Suppressor macrophage treated with lipopolysaccharide for 4 hours (primary cell): ENCODE measurements around the gene LPCAT1.
A peak's percentile ranks its signal among the peaks of the same experiment; 100 is the strongest.
"Not testable (repeated sequence)": the region's sequence is repeated elsewhere in the genome, so short reads cannot be mapped to it uniquely, and the experiment has no call there.

Experiments used
- DNase-seq: peaks from one replicate; pipeline ENCODE4 v3.0.0-alpha.2; 2020

LPCAT1 gene

DNA sequence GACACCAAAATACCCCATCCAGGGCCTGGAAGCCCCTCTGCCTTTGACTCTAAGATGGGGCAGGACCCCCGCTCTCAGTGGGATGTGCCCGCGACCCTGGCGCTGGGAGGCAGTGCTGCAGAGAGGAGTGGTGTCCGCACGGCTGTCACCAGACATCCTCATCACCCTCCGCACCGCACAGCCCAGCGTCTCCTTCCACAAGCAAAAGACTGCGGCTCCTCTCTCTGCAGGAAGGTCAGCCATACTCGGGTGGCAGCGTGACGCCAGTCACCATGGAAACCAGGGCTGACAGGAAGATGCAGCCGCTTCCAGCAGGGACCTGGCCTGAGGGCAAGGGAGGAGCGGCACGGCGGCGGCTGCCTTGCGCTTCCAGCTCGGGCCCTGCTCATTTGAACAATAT is 61.4 kb downstream of the LPCAT1 start:
- DNase-seq: no peak

DNA sequence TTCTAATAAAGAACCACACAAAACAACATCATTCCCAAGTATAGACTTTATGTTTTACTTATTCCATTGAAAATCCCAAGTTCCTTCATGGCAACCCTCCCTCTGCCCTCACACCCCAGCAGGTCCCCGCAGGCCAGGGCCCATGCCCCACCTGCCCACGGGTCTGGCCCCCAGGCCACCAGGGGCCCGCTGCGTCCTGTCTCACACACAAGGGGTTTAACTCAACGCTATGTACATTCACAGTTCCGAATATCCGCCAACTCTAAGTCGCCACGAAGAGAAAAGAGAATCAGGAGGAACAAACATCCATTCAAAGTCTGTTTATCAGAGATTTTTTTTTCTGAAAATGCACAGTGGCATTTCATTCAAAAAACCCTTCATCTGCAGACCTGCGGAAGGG is 62.4 kb downstream of the LPCAT1 start:
- no peak for DNase-seq

DNA sequence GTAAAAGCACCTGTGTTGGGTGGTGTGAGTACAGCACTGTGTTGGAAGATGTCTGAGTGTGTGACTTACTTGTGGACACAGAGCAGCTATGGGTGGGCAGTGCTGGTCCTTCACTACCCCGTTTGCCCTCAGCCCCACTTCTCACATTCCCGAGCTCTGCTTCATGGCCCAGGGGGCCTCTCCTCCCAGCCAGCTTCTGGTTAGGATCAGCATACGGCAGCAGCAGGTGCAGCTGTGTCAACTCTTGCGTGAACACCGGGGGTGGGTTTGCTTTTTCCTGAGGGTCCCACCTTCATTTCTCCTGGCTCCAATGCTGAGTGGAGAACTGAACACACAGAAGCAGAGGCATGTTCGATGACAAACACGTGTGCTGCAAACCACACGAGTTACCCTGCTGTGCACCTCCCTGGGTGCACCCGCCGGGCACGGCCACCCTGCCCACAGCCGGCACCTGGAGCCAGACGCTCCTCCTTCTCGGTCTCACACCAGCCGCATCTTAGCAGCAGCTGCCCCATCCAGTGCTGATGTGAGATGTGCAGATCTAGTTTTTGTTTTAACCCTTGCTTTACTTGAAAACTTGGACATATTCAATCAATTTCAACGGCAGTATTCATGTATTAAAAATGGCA is 63.6 kb downstream of the LPCAT1 start:
- no peak for DNase-seq

DNA sequence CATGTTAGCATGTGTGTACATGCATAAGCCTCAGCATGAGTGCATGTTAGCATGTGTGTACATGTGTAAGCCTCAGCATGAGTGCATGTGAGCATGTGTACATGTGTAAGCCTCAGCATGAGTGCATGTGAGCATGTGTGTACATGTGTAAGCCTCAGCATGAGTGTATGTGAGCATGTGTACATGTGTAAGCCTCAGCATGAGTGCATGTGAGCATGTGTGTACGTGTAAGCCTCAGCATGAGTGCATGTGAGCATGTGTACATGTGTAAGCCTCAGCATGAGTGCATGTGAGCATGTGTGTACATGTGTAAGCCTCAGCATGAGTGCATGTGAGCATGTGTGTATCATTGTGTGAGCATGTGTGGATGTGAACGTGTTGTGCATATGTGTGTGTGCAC is 64.3 kb downstream of the LPCAT1 start:
- DNase-seq: not testable (repeated sequence)

DNA sequence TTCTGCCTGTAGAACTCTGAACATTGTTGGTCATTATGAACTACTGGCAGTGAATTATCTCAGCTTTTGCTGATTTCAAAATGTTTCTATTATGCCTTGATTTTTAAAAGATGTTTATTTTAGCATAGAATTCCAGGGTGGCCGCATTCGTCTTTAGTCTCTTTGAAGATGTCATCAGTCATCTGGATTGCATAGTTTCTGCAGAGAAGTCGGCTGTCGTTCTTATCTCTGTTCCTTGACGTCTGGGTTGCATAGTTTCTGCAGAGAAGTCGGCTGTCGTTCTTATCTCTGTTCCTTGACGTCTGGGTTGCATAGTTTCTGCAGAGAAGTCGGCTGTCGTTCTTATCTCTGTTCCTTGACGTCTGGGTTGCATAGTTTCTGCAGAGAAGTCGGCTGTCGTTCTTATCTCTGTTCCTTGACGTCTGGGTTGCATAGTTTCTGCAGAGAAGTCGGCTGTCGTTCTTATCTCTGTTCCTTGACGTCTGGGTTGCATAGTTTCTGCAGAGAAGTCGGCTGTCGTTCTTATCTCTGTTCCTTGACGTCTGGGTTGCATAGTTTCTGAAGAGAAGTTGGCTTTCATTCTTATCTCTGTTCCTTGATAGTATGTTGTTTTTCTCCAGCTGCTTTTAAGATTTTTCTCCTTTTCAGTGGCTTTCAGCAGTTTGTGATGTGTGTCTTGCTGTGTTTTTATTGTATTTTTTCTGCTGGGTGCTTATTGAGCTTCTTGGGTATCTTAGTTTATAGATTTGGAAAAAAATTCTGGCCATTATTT is 67.5 kb downstream of the LPCAT1 start:
- not testable (repeated sequence) for DNase-seq

DNA sequence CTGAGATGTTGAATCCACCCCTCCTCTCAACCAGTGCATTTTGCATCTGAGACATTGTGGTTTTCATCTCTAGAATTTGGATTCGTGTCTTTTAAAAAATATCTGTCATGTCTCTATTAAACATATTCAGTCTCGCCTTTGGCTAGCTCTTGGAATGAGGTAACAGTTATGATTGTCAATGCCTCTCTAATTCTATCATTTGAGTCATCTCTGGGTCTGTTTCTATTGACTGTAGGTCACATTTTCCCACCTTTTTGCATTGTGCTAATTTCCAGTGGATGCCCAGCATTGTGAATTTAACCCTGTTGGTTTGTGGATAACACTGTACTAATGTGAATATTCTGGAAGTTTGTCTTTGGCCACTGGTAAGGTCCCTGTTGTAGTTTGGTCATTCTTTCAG is 70.1 kb downstream of the LPCAT1 start:
- no peak for DNase-seq

DNA sequence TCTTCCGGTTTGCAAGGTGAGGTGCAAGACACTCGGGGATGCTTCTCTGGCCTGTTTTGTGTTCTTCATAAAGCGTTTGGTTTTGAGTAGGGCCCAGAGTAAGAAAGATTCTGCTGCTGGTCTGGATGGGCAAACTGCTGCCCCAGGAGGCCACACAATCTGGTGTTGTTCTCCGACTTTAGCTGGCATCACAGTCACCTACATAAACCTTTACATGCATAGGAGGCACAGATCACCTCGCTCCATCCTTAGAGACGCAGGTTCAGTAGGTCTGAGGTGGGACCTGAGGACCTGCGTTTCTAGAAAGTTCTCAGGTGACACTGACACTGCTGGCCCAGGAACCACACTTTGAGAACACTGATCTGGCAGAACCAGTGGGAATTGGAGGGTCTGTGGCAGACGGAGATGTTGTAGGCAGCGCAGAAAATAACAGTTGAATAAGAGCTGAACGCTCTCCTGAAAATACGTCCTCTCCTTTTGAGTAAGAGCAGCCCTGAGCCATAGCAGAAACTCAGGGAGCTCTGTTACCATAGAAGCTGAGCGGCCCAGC is 74.6 kb downstream of the LPCAT1 start:
- DNase-seq: no peak

DNA sequence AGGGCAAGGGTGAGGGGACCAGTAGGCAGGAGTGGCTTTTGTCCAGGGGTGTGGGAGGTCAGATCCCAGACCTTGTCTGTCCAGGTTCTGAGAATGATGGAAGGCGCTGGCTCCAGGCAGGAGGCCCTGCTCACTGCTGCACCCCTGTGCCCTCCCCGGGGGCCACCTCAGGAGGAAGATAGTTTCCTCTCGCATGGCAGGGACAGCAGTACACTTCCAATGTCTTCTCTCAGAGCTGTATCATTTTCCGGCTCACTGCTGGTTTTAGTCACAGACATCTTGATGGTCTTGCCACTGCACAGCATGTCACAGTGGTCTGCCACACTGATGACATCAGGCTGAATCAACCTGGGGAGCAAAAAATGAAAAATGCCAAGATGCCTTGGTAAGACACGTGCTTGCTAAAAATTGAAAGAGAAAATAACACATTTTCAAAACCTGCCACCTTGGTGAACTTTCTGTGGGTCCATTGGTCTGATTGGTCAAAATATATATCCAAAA is 75.2 kb downstream of the LPCAT1 start:
- DNase-seq: no peak

DNA sequence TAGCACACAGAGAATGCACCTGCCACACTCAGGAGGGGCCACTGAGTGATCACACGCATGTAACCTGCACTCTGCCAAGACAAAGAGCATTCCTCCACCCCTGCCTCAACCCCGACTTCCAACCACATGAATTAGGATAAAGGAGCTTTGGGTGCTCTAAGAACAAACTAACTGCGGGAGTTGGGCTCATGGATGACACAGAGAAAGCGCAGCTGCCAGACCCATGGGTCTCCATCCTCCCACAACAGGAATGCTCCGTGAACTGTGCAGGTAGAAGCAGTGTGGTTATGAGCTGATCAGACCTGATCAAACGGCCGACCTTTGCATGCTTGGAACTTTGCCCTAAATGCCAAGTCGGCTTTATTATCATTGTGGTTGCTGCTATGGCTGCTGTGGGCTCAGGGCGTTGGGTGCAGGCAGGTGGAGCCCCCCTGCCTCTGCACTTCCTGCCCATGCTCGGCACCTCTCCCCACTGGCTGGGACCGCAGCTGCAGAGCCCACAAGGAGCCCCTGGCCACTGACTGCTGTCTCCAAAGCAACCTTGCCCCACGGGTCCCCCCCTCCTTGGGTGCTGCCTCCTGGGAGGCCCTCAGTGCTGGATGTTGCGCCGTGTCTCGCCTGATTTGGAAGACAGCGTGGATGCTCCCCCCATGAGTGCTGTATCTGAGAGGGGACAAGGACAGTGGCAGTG is 75.9 kb downstream of the LPCAT1 start:
- no peak for DNase-seq

DNA sequence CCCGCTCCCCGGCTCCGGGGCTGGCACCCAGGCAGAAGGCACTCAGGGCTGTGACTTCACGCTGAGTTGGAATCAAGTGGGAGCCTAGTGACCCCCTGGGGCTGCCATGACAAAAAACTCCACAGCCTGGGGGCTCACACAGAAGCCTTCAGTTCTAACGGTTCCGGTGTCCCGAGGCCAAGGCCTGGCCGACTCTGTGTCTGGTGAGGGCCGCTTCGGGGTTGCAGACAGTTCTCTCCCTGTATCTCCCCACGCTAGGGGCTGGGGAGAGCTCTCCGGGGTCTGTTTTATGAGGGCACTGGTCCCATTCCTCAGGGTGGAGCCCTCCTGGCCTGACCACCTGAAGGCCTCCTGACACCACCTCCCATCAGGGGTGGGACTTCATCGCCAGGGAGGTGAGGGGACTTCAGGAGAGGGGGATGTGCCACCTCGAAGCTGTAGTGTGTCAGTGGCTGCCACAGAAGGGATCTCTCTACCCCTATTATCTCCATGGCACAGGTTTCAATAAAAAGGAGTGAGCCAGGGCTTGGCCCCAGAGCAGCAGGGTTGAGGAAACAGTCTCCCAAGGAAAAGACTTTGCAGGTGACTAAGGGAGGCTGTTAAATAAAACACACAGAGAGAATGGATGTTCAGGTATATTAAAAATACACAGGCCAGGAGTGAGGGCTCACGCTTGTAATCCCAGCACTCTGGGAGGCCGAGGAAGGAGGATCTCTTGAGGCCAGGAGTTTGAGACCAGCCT is 77.0 kb downstream of the LPCAT1 start:
- no peak for DNase-seq

DNA sequence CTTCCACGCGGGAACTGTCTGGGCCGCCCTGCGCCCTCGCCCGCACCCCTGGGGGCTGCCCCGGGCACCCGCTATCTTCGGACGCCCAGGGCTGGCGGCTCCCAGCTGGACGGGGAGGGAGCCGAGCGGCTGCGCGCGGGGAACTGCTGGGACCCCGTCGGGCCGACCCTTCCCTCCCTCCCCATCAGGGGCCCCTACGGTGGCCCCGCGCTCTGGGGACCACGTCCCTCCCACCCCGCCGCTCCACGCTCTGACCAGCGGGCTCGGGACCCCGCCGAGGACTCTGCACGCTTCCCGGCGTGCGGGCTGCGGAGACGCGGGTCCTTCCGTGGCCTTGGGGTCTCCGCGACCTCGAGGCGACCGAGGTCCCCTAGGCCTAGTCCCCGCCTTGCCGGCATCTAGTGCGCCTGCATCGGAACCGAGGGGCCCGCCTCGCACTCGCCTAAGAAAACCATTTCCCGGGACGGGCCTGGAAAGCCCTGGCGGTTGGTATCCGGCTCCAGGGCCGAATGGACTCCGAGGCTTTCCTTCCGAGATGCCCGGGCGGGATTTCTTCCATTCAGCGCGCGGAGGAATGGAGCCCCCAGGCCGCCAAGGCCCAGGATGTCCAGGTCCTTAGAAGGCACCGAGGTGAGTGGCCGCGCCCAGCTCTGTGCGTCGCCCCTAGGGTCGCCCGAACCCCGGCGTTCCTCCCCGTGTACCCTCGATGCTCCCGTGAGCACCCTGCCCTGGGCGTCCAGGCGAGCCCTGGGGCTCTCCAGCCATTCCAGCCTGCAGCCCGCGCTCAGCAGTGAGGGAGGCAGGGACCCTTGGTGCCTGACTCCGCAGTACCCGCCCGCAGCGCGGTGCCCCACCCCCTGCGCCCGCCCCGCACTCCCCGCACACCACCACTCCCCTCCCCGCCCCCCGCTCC is 77.8 kb downstream of the LPCAT1 start:
- DNase-seq: no peak

DNA sequence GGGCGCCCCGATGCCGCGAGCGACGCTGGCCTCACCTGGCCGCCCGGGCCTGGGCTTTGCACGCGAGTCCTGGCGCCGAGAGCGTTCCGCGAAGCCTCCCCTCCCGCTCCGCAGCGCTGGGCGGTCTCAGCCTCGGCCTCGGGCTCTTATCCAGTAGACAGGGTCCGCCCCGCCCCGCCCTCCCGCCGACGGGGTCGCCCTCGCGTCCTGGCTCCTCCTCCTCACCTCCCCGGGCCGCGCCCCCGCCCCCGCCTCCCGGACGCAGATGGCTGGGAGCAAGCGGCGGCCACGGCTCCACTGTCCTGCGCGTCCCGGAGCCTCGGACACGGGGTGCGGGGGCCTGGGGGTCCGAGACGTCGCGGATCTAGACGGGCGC is 78.5 kb downstream of the LPCAT1 start, which contains the start of gene SLC6A3:
Gene SLC6A3 (minus strand): TSS at position 128 of the 376 bp plus-strand sequence. CDS start 2,243 bp downstream, outside the sequence.
- DNase-seq: peak; percentile 5

DNA sequence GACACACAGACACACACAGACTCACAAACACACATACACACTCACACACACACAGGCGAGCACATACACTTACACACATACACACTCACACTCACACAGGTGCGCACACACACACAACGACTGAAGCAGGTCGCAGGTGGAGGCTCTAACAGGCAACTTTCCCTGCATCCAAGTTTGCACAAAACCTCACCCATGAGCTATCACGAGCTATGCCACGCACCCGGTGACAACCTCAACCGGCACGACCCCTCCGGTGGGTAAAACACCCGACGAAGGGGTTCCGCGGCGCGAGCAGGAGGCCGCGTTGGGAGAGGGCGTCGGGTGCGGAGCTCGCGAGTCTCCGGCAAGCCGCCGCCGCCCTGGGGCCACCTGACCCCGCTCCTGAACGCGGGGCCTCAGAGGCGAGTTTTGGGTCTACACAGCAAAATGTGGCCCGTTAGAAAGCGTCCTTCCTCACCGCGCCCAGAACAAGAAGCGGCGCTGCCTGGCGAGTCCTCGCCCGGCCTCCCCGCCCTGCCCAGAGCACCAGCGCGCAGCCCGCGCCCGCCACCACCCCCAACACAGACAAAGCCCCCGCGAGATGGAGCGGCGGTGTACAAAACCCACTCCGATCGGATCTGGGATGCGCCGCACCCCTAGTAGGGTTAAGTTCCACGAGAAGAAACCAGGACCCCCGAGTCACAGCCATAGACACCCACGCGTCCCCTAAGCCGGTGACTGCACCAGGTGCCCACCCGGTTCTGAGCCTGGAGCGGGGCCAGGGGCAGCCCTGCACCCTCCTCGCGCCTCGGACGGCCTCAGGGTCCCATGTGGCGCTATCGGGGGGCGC is 79.2 kb downstream of the LPCAT1 start:
- DNase-seq: no peak

DNA sequence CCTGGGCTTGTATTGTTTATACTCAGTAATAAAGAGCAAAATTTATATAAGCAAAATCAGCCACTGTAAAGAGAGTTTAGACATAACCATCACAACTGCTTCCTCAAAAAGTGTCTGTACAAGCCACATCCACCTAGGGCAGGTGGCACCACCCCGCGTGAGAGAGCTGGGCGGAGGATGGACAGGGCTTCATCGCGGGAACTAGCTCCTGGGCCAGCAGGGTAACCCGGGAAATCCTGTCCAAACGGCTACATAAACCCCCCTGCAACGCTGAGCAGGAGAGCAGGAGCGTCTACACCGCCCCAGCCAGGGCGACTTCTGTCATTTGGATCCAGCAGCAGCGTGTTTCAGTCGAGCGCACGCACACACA is 79.8 kb downstream of the LPCAT1 start:
- DNase-seq: no peak

DNA sequence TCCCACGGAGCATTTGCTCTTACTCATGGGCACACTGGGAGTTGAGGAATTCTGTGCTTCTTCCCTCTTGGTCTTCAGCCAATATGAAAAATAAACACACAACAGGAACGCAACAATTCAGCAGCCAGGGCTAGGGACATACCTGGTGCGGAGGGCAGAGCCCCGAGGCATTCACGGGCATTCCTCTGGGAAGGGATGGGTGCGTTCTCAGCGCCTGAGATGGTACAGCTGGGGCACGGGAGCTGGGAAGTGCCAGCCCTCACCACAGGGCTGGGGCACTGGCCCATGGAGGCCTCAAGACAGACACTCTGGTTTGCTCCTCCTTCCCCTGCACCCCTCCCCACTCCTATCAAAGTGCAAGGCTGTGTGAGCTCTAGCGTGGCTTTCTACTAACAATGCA is 80.6 kb downstream of the LPCAT1 start:
- DNase-seq: no peak

DNA sequence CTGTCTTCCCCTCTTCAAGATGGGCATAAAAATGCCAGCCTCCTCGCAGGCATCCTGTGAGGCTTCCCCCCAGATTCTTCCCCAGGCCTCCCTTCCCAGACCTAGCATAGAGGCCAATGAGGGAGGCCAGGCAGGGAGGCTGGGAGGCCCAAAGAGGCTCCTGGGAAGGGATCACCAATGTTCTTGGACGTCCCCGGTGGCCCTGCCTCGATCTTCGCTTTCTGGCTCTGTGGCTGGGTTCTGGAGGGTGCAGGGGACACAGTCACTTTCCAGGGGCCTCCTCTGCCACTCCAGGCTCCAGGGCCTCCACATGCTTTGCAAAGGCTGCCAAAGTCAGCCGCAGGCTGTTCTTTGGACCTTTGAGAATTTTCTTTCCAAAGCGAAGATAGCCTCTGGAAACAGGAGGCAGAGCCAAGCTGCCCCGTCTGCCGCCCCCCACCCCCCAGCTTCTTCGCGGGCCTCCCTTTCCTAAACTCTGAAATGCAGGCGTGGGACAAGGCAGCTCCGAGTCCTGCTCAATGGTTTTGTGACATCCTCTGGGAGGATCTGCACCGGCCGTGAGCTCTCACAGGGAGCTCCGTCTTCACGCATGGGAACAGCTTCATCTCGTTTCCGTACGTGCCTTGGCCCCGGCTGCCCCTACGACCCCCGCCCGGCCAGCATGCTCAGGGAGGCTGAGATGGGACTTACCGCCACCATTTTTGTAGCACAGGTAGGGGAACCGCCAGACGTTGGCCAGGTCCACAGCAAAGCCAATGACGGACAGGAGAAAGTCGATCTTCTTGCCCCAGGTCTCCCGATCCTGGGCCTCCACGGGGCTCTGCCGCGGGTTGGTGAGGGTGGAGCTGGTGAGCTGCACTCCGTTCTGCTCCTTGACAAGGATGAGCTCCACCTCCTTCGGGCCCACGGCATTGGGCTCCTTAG is 81.3 kb downstream of the LPCAT1 start:
- DNase-seq: no peak

DNA sequence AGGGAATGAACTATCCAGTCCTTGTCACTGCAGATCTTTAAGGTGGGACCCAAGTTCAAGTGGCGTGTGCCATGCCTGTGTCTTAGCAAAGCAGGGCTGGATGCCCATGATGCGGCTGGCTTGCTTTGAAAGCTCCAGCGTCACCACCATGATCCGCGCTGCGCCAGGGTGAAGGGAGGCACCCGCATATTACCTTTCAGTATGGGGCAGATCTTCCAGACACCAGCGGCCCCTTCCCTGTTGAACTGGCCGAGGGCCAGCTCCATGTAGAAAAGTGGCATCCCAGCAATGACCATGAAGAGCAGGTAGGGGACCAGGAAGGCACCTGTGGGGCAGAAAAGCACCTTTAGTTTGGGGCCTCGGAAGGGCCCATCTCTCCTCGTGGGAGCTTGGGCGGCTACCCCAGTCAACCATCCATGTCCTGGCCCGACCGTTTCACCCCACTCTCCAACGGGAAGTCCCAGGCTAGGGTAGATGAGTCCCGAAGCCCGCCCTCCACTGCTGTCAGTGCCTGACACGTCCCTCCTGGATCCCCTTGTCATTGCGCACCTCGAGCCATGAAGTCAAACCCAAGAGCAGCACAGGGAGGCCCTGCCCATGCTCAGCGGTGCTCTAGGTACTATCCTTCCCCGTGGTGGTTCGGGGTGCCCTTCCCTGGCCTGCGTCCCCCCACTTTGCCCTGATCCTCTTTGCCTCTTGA is 82.4 kb downstream of the LPCAT1 start:
- no peak for DNase-seq

DNA sequence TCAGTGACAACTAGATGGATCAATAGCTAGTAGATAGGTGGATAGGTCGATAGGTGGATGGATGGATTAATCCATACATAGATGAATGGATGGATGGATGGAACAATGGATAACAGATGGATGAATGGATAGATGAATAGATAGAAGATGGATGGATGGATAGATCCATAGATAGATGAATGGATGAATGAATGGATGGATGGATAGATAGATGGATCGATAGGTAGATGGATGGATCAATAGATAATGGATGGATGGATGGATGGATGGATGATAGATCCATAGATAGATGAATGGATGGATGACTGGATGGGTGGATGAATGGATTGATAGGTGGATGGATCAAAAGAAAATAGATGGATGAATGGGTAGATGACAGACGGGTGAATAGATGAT is 83.7 kb downstream of the LPCAT1 start:
- no peak for DNase-seq
